ENCODE data around the gene CNKSR3.

- TF ChIP-seq TEAD4 (IDR thresholded peaks at IDR 0.05) (no peak), USF1 (IDR thresholded peaks at IDR 0.05) (no peak), CEBPB (IDR thresholded peaks at IDR 0.05) (no peak), NFIC (IDR thresholded peaks at IDR 0.05) (no peak), TAF1 (IDR thresholded peaks at IDR 0.05; ENCODE audit: low read depth) (no peak), TCF12 (IDR thresholded peaks at IDR 0.05; ENCODE audit: low read depth) (no peak), REST (IDR thresholded peaks at IDR 0.05; ENCODE audit: low read depth) (no peak), MAX (IDR thresholded peaks at IDR 0.05) (no peak)
Observed at GRCh38 chr6:154399097-154399496, 111.4 kb downstream of the CNKSR3 start.
